ENCODE results near the gene RCBTB2. TPM values are rescaled to one million over a fixed set of nuclear protein-coding genes. Genes with fewer than 3 reads are reported as not detected.
A peak's percentile ranks its signal among the peaks of the same experiment; 100 is the strongest.

Gene RCBTB2
- total RNA-seq, 2 experiments from 2014 or later, result 18.3 to 21.5 TPM

DNA sequence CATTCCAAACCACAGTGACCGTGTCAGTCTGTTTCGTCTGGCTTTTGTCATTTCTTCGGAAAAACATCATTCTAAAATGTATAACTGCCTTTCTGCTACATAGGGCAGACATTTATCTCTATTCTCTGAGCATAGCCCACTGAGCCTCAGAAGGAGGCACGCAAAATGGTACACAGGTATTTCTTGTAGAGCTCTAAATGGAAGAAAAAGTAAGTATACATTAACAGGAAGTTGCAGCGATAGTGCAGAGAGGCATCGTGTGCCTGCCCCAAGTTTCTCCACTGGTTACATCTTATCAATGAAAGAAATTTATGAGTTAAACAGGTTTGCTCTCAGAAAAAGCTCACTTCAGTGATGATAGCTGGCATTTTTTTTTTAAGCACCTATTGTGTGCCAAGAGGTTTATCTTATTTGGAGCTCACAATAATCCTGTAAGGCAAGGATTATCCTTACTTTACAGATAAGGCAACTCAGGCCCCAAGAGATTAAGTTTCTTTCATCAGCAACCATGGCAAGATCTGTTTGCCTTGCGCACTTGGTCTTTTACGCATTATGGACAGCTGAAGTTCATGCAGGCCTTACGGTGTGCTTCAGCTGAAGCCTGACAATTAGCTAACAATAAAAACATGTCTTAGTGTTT, 1.2 kb upstream of the RCBTB2 start:
- ATAC-seq (ENCODE audit: low read depth) (no peak), DNase-seq (no peak)
- POLR2A ChIA-PET, result interaction anchor here (0.8 to 1.9 kb wide), 10 partner anchors 8 to 313 kb away, joined by 3 to 17 read pairs (median 4); no protein-coding TSS in a partner anchor
- Mint-ChIP-seq H3K27ac (peak overlapping the region; percentile 98), H3K4me3 (peak overlapping the region; percentile 93), H3K9me3 (peaks cover 19% of the 10 kb centered on the region), H3K4me1 (peaks cover 33% of the 10 kb centered on the region), H3K36me3 (peaks cover 27% of the 10 kb centered on the region), H3K27me3 (peaks cover 2% of the 10 kb centered on the region)

DNA sequence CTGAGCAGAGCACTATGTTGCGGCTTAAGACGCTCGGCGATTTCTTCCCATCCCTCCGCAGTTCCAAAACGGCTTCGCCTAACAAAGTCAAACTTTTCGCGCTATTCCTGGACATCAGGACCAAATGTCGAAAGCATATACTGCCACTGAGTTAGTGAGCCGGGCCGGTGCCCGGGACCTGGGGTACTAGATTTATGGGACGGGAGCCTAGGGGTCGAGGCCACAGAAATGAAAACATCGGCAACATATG, 699 bp downstream of the RCBTB2 start:
- ATAC-seq (ENCODE audit: low read depth) (no peak), DNase-seq (no peak)
- peak overlapping the region; percentile 98 for H3K27ac Mint-ChIP-seq
- H3K36me3 Mint-ChIP-seq, result peaks cover 19% of the 10 kb centered on the region
- H3K9me3 Mint-ChIP-seq, result peaks cover 15% of the 10 kb centered on the region
- peaks cover 2% of the 10 kb centered on the region for H3K27me3 Mint-ChIP-seq
- H3K4me3 Mint-ChIP-seq, result peak overlapping the region; percentile 93
- POLR2A ChIA-PET, result interaction anchor here (0.6 to 2.8 kb wide), 29 partner anchors 10 to 495 kb away, joined by 3 to 40 read pairs (median 4); partner anchors contain the start of genes CYSLTR2, LPAR6, NUDT15 and RB1
- peaks cover 36% of the 10 kb centered on the region for H3K4me1 Mint-ChIP-seq

DNA sequence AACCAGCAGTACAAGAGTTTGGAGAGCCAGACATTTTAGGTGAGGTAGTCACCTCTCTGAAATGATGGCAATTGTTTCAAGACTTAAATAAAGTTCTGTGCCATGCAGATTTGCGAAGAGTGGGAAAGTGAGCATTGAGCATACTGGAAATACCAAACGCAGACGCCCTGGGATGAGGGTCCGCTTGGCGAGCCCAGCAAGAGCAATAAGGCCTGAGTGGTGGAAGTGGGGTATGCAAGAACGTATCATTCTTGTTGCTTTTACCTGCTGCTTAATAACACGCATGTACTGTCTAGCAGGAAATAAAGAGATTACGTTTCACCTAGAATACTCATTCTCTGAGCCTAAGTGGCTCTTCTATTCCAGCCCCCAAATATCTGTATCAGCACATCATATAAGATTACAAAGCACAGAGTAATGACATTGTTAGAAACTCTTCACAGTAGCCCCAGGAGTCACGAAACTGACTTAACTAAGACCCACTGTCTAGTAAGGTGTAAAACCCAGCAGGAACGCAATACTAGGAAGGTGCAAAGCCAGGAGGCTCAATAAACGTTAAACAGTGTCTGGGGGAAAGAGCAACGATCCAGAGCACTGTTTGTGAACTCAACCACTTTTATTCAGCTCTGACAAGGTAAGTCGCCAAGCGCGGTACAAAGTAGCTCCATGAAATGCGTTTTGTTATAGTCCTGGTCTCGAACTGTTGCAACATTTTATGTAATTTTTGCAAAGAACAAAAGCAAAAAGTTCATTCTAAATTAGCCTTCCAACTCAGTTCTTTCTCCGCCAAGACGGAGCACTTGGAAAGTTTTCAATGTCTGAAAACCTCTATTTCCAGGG, 1.2 kb downstream of the RCBTB2 start:
- no peak for DNase-seq
- Mint-ChIP-seq H3K27me3 (peaks cover 2% of the 10 kb centered on the region), H3K9me3 (peaks cover 11% of the 10 kb centered on the region), H3K36me3 (peaks cover 19% of the 10 kb centered on the region), H3K27ac (peak overlapping the region; percentile 98), H3K4me1 (peaks cover 36% of the 10 kb centered on the region), H3K4me3 (peak overlapping the region; percentile 93)
- no peak for ATAC-seq (ENCODE audit: low read depth)
- POLR2A ChIA-PET, result interaction anchor here (0.5 to 2.8 kb wide), 15 partner anchors 10 to 157 kb away, joined by 3 to 40 read pairs (median 8); partner anchors contain the start of gene LPAR6

DNA sequence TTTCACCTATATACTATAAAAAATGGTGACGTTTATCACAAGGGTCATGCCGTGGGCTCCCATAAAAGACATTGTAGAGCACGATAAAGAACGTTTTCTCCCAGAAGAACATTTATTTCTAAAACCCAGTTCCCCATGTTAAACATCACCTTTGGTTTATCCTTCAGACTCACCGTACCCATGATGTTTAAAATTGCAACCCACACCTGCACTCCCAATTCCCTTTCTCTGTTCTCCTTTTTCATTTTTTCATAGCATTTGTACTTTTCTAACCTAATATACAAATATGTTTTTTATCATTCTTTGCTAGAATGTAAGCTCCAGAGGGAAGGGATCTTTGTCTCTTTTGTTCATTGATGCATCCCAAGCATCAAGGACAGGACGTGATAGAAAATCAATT, 2.0 kb downstream of the RCBTB2 start:
- Mint-ChIP-seq H3K27me3 (peaks cover 2% of the 10 kb centered on the region), H3K36me3 (peaks cover 19% of the 10 kb centered on the region), H3K4me1 (peaks cover 36% of the 10 kb centered on the region), H3K9me3 (peaks cover 11% of the 10 kb centered on the region), H3K4me3 (peak overlapping the region; percentile 93), H3K27ac (peak overlapping the region; percentile 98)
- ATAC-seq (ENCODE audit: low read depth) (no peak), DNase-seq (no peak)
- POLR2A ChIA-PET, result interaction anchor here (0.8 to 2.8 kb wide), 2 partner anchors 31 to 42 kb away, joined by 4 to 40 read pairs; no protein-coding TSS in a partner anchor

DNA sequence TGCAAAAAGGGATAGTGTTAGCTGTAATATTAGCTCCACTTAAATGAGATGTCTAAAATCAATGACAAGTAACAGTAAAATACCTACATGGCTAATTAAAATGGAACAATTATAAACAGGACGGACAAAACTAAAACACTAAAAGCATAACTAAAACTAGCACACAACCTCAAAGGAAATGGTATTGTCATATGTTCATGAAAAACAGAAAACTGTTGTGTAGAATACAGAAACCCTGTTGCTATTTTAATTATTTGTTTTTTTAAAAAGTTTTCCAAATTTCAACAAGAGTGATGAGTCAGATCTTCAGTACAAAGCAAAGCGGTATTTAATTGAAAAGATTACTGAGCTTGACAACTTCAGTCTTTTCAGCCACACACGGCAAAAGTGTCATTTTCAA, 4.2 kb downstream of the RCBTB2 start:
- peaks cover 14% of the 10 kb centered on the region for H3K36me3 Mint-ChIP-seq

GRCh38 chr13:48527955-48528354, 4.9 kb downstream of the RCBTB2 start:
- H3K27me3 Mint-ChIP-seq, result peaks cover 3% of the 10 kb centered on the region
- no peak overlapping the region for H3K4me3 Mint-ChIP-seq
- POLR2A ChIA-PET, result interaction anchor here (1.2 kb wide), 1 partner anchor 35 kb away, joined by 4 read pairs; no protein-coding TSS in a partner anchor
- peaks cover 25% of the 10 kb centered on the region for H3K4me1 Mint-ChIP-seq
- ATAC-seq (ENCODE audit: low read depth), result no peak
- no peak for DNase-seq
- H3K9me3 Mint-ChIP-seq, result peaks cover 1% of the 10 kb centered on the region
- H3K27ac Mint-ChIP-seq, result no peak overlapping the region
- H3K36me3 Mint-ChIP-seq, result peaks cover 17% of the 10 kb centered on the region

More for the DNA sequence above, 4.2 kb downstream of the RCBTB2 start:
- no peak overlapping the region for H3K27ac Mint-ChIP-seq
- DNase-seq, result no peak
- H3K9me3 Mint-ChIP-seq, result peaks cover 1% of the 10 kb centered on the region
- no peak overlapping the region for H3K4me3 Mint-ChIP-seq
- POLR2A ChIA-PET, result interaction anchor here (1.2 kb wide), 1 partner anchor 36 kb away, joined by 4 read pairs; no protein-coding TSS in a partner anchor
- H3K27me3 Mint-ChIP-seq, result peaks cover 3% of the 10 kb centered on the region
- H3K4me1 Mint-ChIP-seq, result peaks cover 29% of the 10 kb centered on the region
- ATAC-seq (ENCODE audit: low read depth), result no peak

DNA sequence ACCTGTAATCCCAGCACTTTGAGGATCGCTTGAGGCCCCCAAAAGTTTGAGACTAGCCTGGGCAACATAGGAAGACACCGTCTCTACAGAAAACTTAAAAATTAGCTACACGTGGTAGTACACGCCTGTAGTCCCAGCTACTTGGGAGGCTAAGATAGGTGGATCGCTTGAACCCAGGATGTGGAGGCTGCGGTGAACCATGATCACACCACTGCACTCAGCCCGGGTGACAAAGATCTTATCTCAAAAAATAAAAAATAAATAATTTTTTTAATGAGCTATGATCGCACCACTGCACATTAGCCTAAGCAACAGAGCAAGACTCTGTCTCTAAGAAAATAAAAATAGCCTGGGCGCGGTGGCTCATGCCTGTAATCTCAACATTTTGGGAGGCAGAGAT, 6.6 kb downstream of the RCBTB2 start:
- Mint-ChIP-seq H3K36me3 (peaks cover 22% of the 10 kb centered on the region), H3K4me1 (peaks cover 19% of the 10 kb centered on the region), H3K4me3 (no peak overlapping the region), H3K27me3 (peaks cover 3% of the 10 kb centered on the region), H3K27ac (no peak overlapping the region), H3K9me3 (peaks cover 1% of the 10 kb centered on the region)
- DNase-seq, result no peak
- no peak for ATAC-seq (ENCODE audit: low read depth)
- POLR2A ChIA-PET, result no interaction called here

GRCh38 chr13:48518083-48518482, 14.8 kb downstream of the RCBTB2 start:
- no peak overlapping the region for H3K27ac Mint-ChIP-seq
- no peaks in the 10 kb centered on the region for H3K27me3 Mint-ChIP-seq
- H3K4me3 Mint-ChIP-seq, result no peak overlapping the region
- no peak for DNase-seq
- H3K4me1 Mint-ChIP-seq, result peaks cover 2% of the 10 kb centered on the region
- POLR2A ChIA-PET, result interaction anchor here (1.0 kb wide), 1 partner anchor 13 kb away, joined by 3 read pairs; no protein-coding TSS in a partner anchor
- ATAC-seq (ENCODE audit: low read depth), result no peak
- H3K9me3 Mint-ChIP-seq, result peaks cover 2% of the 10 kb centered on the region
- H3K36me3 Mint-ChIP-seq, result peaks cover 60% of the 10 kb centered on the region

DNA sequence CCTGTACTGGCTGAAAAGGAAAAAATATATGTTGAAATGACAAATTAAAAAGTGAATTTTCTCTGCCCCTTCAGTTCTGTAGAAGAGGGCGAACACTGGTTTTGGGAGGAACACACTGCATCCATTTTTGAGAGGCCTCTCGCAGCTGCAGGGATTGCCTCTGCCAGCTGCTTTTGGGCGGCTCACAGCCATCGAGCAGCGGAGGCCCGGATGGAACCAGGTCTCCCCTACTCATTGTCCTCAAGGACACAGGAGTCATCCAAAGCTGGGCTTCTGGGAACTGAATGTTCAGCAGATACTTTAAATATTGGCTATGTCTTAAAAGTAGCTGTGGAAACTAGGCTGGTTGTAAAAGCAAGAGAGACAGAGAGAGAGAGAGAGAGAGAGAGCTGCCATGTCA, 17.1 kb downstream of the RCBTB2 start:
- no peaks in the 10 kb centered on the region for H3K27me3 Mint-ChIP-seq
- H3K27ac Mint-ChIP-seq, result no peak overlapping the region
- no peak for DNase-seq
- no peak overlapping the region for H3K4me3 Mint-ChIP-seq
- peaks cover 2% of the 10 kb centered on the region for H3K4me1 Mint-ChIP-seq
- peaks cover 2% of the 10 kb centered on the region for H3K9me3 Mint-ChIP-seq
- POLR2A ChIA-PET, result interaction anchor here (1.3 kb wide), 1 partner anchor 10 kb away, joined by 4 read pairs; no protein-coding TSS in a partner anchor
- peaks cover 66% of the 10 kb centered on the region for H3K36me3 Mint-ChIP-seq
- ATAC-seq (ENCODE audit: low read depth), result no peak

- peaks cover 10% of the 10 kb centered on the region for H3K4me1 Mint-ChIP-seq
- no peaks in the 10 kb centered on the region for H3K27me3 Mint-ChIP-seq
- ATAC-seq (ENCODE audit: low read depth) (no peak), DNase-seq (no peak)
- no peak overlapping the region for H3K27ac Mint-ChIP-seq
- POLR2A ChIA-PET, result no interaction called here
- H3K36me3 Mint-ChIP-seq, result peaks cover 63% of the 10 kb centered on the region
- peaks cover 2% of the 10 kb centered on the region for H3K9me3 Mint-ChIP-seq
- no peak overlapping the region for H3K4me3 Mint-ChIP-seq
Measured at GRCh38 chr13:48514793-48515192, 18.1 kb downstream of the RCBTB2 start.

GRCh38 chr13:48511621-48512230, 21.2 kb downstream of the RCBTB2 start:
- H3K27me3 Mint-ChIP-seq, result no peaks in the 10 kb centered on the region
- POLR2A ChIA-PET, result no interaction called here
- peaks cover 64% of the 10 kb centered on the region for H3K36me3 Mint-ChIP-seq
- no peak overlapping the region for H3K27ac Mint-ChIP-seq
- ATAC-seq (ENCODE audit: low read depth) (no peak), DNase-seq (no peak)
- no peaks in the 10 kb centered on the region for H3K9me3 Mint-ChIP-seq
- H3K4me1 Mint-ChIP-seq, result peaks cover 17% of the 10 kb centered on the region
- H3K4me3 Mint-ChIP-seq, result no peak overlapping the region

- Mint-ChIP-seq H3K36me3 (peaks cover 59% of the 10 kb centered on the region), H3K4me1 (peaks cover 27% of the 10 kb centered on the region), H3K9me3 (no peaks in the 10 kb centered on the region), H3K27ac (no peak overlapping the region), H3K27me3 (no peaks in the 10 kb centered on the region), H3K4me3 (no peak overlapping the region)
- ATAC-seq (ENCODE audit: low read depth), result no peak
- POLR2A ChIA-PET, result interaction anchor here (1.1 kb wide), 1 partner anchor 22 kb away, joined by 3 read pairs; the partner anchor contains the start of gene RCBTB2
- no peak for DNase-seq
Measured at GRCh38 chr13:48510698-48511097, 22.2 kb downstream of the RCBTB2 start.

DNA sequence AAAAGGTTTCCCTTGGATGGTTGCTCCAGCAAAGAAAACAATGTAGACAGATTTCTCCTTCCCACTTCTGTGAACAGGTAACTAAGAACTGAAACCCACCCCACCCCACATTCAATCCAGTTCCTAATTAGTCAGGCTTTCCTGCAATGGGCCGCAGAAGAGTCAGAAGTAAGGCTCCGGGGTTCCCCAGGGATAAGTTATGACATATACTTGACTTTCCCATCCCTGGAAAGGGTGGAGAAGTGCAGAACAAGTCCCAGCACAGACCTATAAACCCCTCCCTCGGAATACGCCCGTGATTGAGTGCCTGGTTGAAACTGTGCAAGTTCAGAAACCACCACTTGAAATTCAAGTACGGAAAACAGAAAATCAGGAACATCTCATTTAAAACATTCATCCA, 24.9 kb downstream of the RCBTB2 start:
- no peaks in the 10 kb centered on the region for H3K27me3 Mint-ChIP-seq
- POLR2A ChIA-PET, result interaction anchor here (1.3 kb wide), 1 partner anchor 25 kb away, joined by 4 read pairs; the partner anchor contains the start of gene RCBTB2
- no peak for ATAC-seq (ENCODE audit: low read depth)
- DNase-seq, result no peak
- H3K4me1 Mint-ChIP-seq, result peaks cover 52% of the 10 kb centered on the region
- H3K9me3 Mint-ChIP-seq, result no peaks in the 10 kb centered on the region
- peaks cover 52% of the 10 kb centered on the region for H3K36me3 Mint-ChIP-seq
- no peak overlapping the region for H3K27ac Mint-ChIP-seq
- no peak overlapping the region for H3K4me3 Mint-ChIP-seq
